HG02943 (cell line): ENCODE results near the gene SP7.
A peak's percentile ranks its signal among the peaks of the same experiment; 100 is the strongest.
"Not testable (repeated sequence)": the region's sequence is repeated elsewhere in the genome, so short reads cannot be mapped to it uniquely, and the experiment has no call there.

Source experiments
- ATAC-seq: cut with Tn5 transposase; IDR thresholded peaks from one replicate; pipeline ENCODE4 v1.9.1; 2021; ENCODE audit warnings: mild to moderate bottlenecking, low read depth, moderate library complexity; ENCODE audit not compliant: unreplicated experiment

Gene SP7

DNA sequence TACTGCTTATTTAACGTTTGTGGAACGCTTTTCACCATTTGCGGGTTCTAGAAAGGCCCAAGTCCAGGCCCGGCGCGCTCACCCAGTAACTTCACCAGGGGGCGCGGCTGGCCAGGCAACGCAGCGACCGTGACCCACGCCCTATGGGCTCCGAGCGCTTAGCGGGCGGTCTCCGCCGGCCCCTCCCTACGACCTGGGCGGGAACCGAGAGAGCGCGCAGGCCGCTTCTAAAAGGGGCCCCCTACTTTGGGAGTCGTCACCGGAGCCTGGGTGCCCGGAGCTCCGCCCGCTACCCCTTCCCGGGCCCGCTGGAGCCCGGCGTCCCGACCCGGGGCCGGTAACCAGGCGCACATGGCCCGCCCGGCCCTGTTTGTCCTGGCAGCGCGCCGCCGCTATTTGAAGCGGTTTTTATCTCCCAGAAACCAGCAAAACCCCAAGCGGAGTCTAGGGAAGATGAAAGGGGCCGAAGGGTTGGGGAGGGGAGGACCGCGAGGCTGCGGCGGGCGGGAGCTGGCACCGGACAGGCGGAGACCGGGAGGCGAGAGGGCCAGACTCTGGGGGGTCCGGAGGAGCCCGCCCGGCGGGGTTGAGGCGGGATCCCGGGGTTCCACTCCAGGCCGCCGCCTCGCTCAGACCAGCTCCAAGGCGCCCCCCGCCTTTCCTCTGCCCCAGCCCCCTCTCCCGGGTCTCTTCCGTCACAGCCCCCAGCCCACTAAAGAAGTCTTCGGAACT, 11.2 kb downstream of the SP7 start:
- peak; percentile 43 for ATAC-seq

GRCh38 chr12:53324113-53324778, 11.9 kb downstream of the SP7 start:
- peak; percentile 29 for ATAC-seq

GRCh38 chr12:53320352-53321195, 15.6 kb downstream of the SP7 start:
- ATAC-seq = no peak

DNA sequence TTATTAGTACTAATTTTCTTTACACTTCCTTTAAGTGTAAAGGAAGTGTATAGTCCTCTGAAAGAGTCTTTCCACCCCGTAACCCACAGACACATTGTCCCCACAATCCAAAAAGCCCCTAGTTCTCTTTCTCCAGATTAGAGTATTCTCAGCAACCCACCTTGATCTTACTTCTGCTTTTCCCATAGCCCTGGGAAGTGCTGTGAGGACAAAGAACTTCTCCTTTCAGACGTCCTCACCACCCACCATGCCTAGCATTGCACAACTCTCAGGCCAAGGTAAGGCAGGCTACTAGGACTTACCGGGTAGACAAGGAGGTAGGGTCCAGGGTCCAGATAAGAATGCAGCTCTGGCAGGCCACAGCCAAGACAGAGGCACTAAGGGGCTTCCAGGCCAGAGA, 22.2 kb downstream of the SP7 start:
- ATAC-seq = no peak

GRCh38 chr12:53308276-53308675, 27.9 kb downstream of the SP7 start:
- no peak for ATAC-seq

GRCh38 chr12:53306826-53307225, 29.3 kb downstream of the SP7 start:
- ATAC-seq = no peak

GRCh38 chr12:53302903-53303302, 33.3 kb downstream of the SP7 start:
- no peak for ATAC-seq

DNA sequence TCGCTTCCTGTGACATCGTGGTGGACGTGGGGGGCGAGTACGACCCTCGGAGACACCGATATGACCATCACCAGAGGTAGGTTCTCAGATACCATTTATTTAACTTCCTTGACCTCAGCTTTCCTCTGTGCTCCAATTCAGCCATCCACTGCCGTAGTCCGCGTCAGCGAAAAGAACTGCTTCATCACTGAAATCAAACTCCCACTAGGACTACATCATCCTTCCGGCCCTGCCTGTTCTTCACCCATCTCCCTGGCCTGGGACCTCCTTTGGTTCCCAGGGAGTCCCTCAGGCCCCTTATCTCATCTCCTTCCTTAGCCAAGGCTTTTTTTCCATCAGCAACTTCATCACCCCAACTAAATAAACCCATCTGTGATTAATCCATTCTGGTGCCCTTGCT, 36.0 kb downstream of the SP7 start:
- ATAC-seq = no peak

GRCh38 chr12:53299454-53300180, 36.5 kb downstream of the SP7 start, which contains the start of gene MYG1:
TSS of gene MYG1 (plus strand) at chr12:53299695. CDS start at chr12:53299738, 43 bp downstream.
- no peak for ATAC-seq

DNA sequence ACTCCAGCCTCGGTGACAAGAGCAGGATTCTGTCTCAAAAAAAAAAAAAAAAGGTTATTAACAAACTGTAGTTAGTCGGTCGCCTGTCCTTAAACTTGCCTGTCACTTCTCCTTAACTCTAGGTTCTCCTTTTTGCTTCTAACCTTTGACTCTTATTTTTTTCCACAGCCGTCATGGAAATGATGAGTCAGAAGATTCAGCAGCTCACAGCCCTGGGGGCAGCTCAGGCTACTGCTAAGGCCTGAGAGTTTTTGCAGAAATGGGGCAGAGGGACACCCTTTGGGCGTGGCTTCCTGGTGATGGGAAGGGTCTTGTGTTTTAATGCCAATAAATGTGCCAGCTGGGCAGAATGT, 37.1 kb downstream of the SP7 start:
- ATAC-seq = no peak

DNA sequence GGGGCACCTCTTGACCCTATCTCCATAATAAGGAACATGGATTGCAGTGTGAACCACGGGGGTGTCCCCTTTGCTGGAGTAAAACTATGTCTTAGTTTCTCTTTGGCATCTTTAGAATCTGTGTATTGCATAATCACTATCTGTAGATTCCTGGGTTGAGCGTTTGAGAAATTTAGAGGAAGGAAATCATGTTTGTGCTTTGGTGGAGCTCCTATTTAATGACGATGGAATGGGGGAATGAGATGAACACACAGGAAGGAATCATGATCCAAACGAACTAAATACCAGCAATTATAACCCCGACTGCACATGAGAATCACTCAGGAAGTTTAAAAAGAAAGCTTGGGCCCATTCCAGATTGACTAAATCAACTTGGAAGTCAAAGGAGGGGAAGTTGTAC, 38.0 kb downstream of the SP7 start:
- no peak for ATAC-seq

DNA sequence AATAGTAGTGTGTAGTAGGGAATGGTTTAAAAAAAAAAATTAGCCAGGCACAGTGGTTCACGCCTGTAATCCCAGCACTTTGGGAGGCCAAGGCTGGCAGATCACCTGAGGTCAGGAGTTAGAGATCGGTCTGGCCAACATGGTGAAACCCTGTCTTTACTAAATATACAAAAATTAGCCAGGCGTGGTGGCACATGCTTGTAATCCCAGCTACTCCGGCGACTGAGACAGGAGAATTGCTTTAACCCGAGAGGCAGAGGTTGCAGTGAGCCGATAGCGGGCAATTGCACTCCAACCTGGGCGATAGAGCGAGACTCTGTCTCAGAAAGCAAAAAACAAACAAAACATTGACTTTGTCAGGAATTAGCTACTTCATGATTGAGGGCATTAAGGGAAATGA, 39.0 kb downstream of the SP7 start:
- not testable (repeated sequence) for ATAC-seq

DNA sequence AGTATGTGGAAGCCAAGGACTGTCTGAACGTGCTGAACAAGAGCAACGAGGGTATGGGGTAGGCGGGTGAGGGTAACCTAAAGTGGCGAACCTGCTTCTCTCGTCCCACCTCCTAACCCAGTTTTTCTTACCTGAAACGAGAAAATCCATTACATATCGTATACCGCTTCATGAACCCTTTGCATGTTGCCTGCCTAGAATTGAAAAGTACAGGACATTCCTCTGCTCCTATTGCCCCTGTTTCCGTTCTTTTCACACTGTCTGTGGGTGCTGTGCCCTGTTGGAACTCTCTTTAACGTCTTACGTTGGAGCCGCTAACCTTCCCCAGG, 40.3 kb downstream of the SP7 start:
- ATAC-seq = no peak

DNA sequence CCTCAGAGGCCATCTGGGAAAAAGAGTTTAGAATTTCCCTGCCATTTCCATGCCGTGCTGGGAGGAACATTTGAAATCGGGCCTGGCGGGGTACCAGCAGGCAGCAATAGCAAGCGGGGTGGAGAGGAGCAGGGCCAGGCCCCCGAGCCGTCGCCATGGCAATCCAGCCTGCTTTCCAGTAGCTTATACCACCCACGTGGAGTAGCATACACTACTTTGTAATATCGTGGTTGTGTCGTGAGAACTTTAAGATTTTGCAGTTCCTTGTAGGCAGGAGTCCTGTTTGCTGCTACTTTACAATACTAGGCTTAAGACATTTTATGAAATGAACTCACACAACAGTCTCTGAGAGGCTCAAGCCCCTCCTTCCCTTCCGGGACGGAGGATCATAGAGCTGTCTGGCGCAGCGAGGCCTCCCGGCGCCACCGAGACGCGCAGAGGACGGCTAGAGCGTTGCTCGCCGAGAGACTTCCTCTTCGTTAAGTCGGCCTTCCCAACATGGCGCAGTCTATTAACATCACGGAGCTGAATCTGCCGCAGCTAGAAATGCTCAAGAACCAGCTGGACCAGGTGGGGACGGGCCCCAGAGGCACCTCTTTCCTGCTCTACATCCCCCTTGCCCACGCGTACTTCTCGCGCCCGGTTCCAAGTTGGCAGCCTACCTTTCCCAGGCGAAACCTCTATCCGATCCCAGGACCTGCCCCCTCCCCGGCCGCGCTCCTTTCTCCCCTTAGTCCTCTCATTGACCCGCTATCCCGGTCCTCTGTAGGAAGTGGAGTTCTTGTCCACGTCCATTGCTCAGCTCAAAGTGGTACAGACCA, 40.9 kb downstream of the SP7 start, which contains the start of gene PFDN5:
Gene PFDN5, plus strand, starts transcription at position 473 of the 821 bp plus-strand sequence. Its CDS starts 26 bp downstream, at position 499.
- peak; percentile 79 for ATAC-seq

- no peak for ATAC-seq
These were observed 43.7 kb downstream of the SP7 start for GRCh38 chr12:53292426-53292825.

GRCh38 chr12:53290661-53291060, 45.5 kb downstream of the SP7 start:
- no peak for ATAC-seq

- ATAC-seq = no peak
These were observed 46.3 kb downstream of the SP7 start for GRCh38 chr12:53289891-53290290.

DNA sequence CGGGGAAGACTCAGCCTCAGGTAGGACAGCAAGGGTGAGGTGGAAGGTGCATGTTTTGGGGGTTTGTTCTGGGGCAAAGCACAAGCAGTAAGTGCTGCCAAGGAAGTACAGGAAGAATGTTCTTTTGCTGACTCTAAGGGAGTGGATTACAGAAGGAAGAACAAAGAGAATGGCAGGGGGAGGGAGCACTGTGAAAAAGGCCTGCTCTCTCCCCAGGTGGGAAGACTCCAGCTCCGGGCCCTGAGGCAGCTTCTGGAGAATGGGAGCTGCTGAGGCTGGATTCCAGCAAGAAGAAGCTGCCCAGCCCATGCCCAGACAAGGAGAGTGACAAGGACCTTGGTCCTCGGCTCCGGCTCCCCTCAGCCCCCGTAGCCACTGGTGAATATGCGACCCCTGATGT, 47.8 kb downstream of the SP7 start:
- no peak for ATAC-seq

- no peak for ATAC-seq
These were observed 48.4 kb downstream of the SP7 start for GRCh38 chr12:53287741-53288216.

DNA sequence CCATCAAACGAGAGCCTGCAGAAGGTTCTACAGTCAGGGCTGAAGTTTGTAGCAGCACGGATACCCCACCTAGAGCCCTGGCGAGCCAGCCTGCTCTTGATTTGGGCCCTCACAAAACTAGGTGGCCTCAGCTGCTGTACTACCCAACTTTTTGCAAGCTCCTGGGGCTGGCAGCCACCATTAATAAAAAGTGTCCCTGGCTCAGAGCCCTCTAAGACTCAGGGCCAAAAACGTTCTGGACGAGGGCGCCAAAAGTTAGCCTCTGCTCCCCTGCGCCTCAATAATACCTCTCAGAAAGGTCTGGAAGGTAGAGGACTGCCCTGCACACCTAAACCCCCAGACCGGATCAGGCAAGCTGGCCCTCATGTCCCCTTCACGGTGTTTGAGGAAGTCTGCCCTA, 49.7 kb downstream of the SP7 start:
- ATAC-seq = no peak
